Caco-2 (cell line): ENCODE measurements around the gene DIABLO. TPM values are rescaled to one million over a fixed set of nuclear protein-coding genes. Genes with fewer than 3 reads are reported as not detected.
A peak's percentile ranks its signal among the peaks of the same experiment; 100 is the strongest.

Experiments
- Bru-seq: library from RNA; stranded (reverse); fragments of 400-500 nt; gene quantifications from one replicate; lab custom pipeline; 2021; lab: Mats Ljungman, UMichigan
- BruChase-seq, 2 experiments: library from RNA; stranded (reverse); fragments of 400-500 nt; gene quantifications; one replicate each; lab custom pipeline; 2021; lab: Mats Ljungman, UMichigan
- BruUV-seq: library from RNA; stranded (reverse); fragments of 400-500 nt; replicated peaks from 2 replicates; lab custom pipeline; 2021; lab: Mats Ljungman, UMichigan
- CTCF ChIA-PET: fragments of 300-600 bp; sonication (Branson Sonifier 250); formaldehyde crosslinking; loops from one replicate; lab custom pipeline; 2022; ENCODE audit warnings: antibody characterized with exemption; lab: Charles Lee
- POLR2A ChIA-PET: fragments of 300-600 bp; sonication (Branson Sonifier 250); formaldehyde crosslinking; loops from one replicate; lab custom pipeline; 2022; ENCODE audit warnings: antibody characterized with exemption; lab: Charles Lee
- DNase-seq, 2 experiments: peaks; one replicate each; pipeline versions ENCODE4 v3.0.0 to v3.0.0-alpha.2; 2020 to 2022
- H3K27me3 ChIP-seq: replicated peaks from 2 replicates; pipeline ENCODE4 v1.6.0; 2011; ENCODE audit warnings: low read length; ENCODE audit not compliant: control insufficient read depth, insufficient read depth
- H3K36me3 ChIP-seq: 2 replicates; pipeline ENCODE4 v1.5.1; 2011; ENCODE audit warnings: low read length; ENCODE audit not compliant: control insufficient read depth, insufficient read depth
- H3K4me1 ChIP-seq: fragments of 250-450 bp; sonication (Bioruptor Pico); 2 replicates; pipeline ENCODE4 v1.5.1; 2020; ENCODE audit warnings: mild to moderate bottlenecking
- H3K4me3 ChIP-seq: 2 replicates; pipeline ENCODE4 v1.5.1; 2011; ENCODE audit warnings: low read depth, mild to moderate bottlenecking, control low read depth, low read length
- H3K9me3 ChIP-seq: fragments of 250-450 bp; sonication (Bioruptor Pico); 2 replicates; pipeline ENCODE4 v1.5.1; 2020; ENCODE audit warnings: mild to moderate bottlenecking, moderate library complexity
- H3K27ac Mint-ChIP-seq: one replicate; pipeline ENCODE4 v1.8.0; 2022; ENCODE audit warnings: mixed read lengths; ENCODE audit not compliant: unreplicated experiment
- H3K27me3 Mint-ChIP-seq: one replicate; pipeline ENCODE4 v1.8.0; 2022; ENCODE audit warnings: mixed read lengths; ENCODE audit not compliant: insufficient read depth, unreplicated experiment
- H3K36me3 Mint-ChIP-seq: one replicate; pipeline ENCODE4 v1.8.0; 2022; ENCODE audit warnings: mild to moderate bottlenecking, mixed read lengths; ENCODE audit not compliant: insufficient read depth, unreplicated experiment
- H3K4me1 Mint-ChIP-seq: one replicate; pipeline ENCODE4 v1.8.0; 2022; ENCODE audit warnings: low read depth, mixed read lengths; ENCODE audit not compliant: unreplicated experiment
- H3K4me3 Mint-ChIP-seq: one replicate; pipeline ENCODE4 v1.8.0; 2022; ENCODE audit warnings: mild to moderate bottlenecking, moderate library complexity, mixed read lengths; ENCODE audit not compliant: unreplicated experiment
- H3K9me3 Mint-ChIP-seq: one replicate; pipeline ENCODE4 v1.8.0; 2022; ENCODE audit warnings: mixed read lengths; ENCODE audit not compliant: unreplicated experiment
- intact Hi-C: fragments of 100-400 bp; cut with micrococcal nuclease; formaldehyde crosslinking; loops from one replicate; pipeline ENCODE4 v1.10.0; 2022; ENCODE audit not compliant: unreplicated experiment
- long read RNA-seq: library from polyadenylated mRNA; stranded (forward); transcript quantifications from one replicate; pipeline ENCODE4 v2.0.0, GENCODE V29; 2022
- total RNA-seq: library from RNA; stranded (reverse); gene quantifications from 2 replicates; pipeline ENCODE4 v1.2.3, GENCODE V29; 2022
- TF ChIP-seq, protein P1 (sequence below), 2 experiments: fragments of 200-600 bp in 1 of 2; IDR thresholded peaks; 1 replicate in 1 of 2; 2 replicates in 1 of 2; pipeline versions ENCODE4 v1.5.1 to v1.8.0; 2011 to 2022; ENCODE audit warnings: antibody characterized with exemption in 1 of 2, control low read depth in 1 of 2, inconsistent platforms in 1 of 2, low read depth in 1 of 2, low read length in 1 of 2, mild to moderate bottlenecking in 1 of 2, moderate library complexity in 1 of 2; ENCODE audit not compliant: insufficient read depth in 1 of 2, severe bottlenecking in 1 of 2, unreplicated experiment in 1 of 2

DIABLO gene
- total RNA-seq (76.1 and 86.6 TPM in 2 replicates), Bru-seq, nascent RNA (percentile 94 among the genes with signal in this experiment), BruChase-seq, experiment 1, labeled RNA remaining after a 2-hour chase (percentile 93 among the genes with signal in this experiment), BruChase-seq, experiment 2, labeled RNA remaining after a 6-hour chase (percentile 92 among the genes with signal in this experiment)
- long read RNA-seq, transcript DIABLO-207 (6 exons, 1,471 nt), result major isoform, 90 of 146 reads
- long read RNA-seq, transcript DIABLO-215 (5 exons, 2,569 nt), result minor isoform, 8 of 146 reads
- long read RNA-seq, transcript DIABLO-202 (6 exons, 1,336 nt), result minor isoform, 32 of 146 reads
- long read RNA-seq, partial matches to known transcripts, result 0 of 146 reads
- long read RNA-seq, other reads (novel, unspliced or antisense), result 5 of 146 reads

- Histone ChIP-seq H3K4me1 (peaks cover 21% of the 10 kb centered on the region), H3K4me3 (peak within 1 kb of the TSS; percentile 80), H3K36me3 (no peaks in the 10 kb centered on the region; the same call in none of the 2 replicates), H3K27me3 (no peaks in the 10 kb centered on the region), H3K9me3 (no peaks in the 10 kb centered on the region)
- CTCF ChIA-PET, result interaction anchor here (0.5 to 1.1 kb wide), 6 partner anchors 10 to 766 kb away, joined by 3 to 5 read pairs (median 4); no protein-coding TSS in a partner anchor
- Mint-ChIP-seq H3K27ac (peak within 1 kb of the TSS; percentile 85), H3K27me3 (no peaks in the 10 kb centered on the region), H3K36me3 (peaks cover 50% of the 10 kb centered on the region), H3K9me3 (no peaks in the 10 kb centered on the region), H3K4me1 (peaks cover 19% of the 10 kb centered on the region), H3K4me3 (peak within 1 kb of the TSS; percentile 97)
- intact Hi-C loops, result loop anchor here (1.0 kb wide), 1 partner anchor 40 kb away; the partner anchor contains the start of gene VPS33A
- no TSS peak for BruUV-seq
- POLR2A ChIA-PET, result interaction anchor here (0.5 to 1.7 kb wide), 18 partner anchors 8 to 1181 kb away, joined by 3 to 10 read pairs (median 4); partner anchors contain the start of genes B3GNT4, CLIP1, KNTC1 and RSRC2
- peak; percentile 99 to 100 for DNase-seq
- TF ChIP-seq, protein P1, sequence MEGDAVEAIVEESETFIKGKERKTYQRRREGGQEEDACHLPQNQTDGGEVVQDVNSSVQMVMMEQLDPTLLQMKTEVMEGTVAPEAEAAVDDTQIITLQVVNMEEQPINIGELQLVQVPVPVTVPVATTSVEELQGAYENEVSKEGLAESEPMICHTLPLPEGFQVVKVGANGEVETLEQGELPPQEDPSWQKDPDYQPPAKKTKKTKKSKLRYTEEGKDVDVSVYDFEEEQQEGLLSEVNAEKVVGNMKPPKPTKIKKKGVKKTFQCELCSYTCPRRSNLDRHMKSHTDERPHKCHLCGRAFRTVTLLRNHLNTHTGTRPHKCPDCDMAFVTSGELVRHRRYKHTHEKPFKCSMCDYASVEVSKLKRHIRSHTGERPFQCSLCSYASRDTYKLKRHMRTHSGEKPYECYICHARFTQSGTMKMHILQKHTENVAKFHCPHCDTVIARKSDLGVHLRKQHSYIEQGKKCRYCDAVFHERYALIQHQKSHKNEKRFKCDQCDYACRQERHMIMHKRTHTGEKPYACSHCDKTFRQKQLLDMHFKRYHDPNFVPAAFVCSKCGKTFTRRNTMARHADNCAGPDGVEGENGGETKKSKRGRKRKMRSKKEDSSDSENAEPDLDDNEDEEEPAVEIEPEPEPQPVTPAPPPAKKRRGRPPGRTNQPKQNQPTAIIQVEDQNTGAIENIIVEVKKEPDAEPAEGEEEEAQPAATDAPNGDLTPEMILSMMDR (IDR thresholded peaks at IDR 0.05; ENCODE audit: insufficient read depth in 1 of 2, low read depth in 1 of 2, low read length in 1 of 2, severe bottlenecking in 1 of 2, unreplicated experiment in 1 of 2), result no peak
These were observed at the start of gene DIABLO for GRCh38 chr12:122225683-122226365. Gene DIABLO, minus strand, starts transcription at chr12:122226052. Its CDS starts 38 bp downstream, at chr12:122226014.

- Mint-ChIP-seq H3K9me3 (no peaks in the 10 kb centered on the region), H3K27ac (peak overlapping the region; percentile 51), H3K27me3 (no peaks in the 10 kb centered on the region), H3K4me3 (no peak overlapping the region), H3K4me1 (peaks cover 17% of the 10 kb centered on the region), H3K36me3 (peaks cover 51% of the 10 kb centered on the region)
- no peaks in the 10 kb centered on the region for H3K27me3 ChIP-seq
- ChIA-PET POLR2A (no interaction called here), CTCF (no interaction called here)
- no peak overlapping the region for H3K4me3 ChIP-seq
- peaks cover 15% of the 10 kb centered on the region for H3K4me1 ChIP-seq
- DNase-seq, result no peak
- H3K36me3 ChIP-seq, result no peaks in the 10 kb centered on the region; the same call in 1 of the 2 replicates
- BruUV-seq, result no TSS peak
- intact Hi-C loops, result no loop called here
- TF ChIP-seq, protein P1 (IDR thresholded peaks at IDR 0.05; ENCODE audit: insufficient read depth in 1 of 2, low read depth in 1 of 2, low read length in 1 of 2, severe bottlenecking in 1 of 2, unreplicated experiment in 1 of 2), result no peak
- no peaks in the 10 kb centered on the region for H3K9me3 ChIP-seq
These were observed 49.6 kb upstream of the DIABLO start for GRCh38 chr12:122275459-122275858.
